H1 (cell line): ENCODE measurements around the gene PIK3R1. TPM values are rescaled to one million over a fixed set of nuclear protein-coding genes. Genes with fewer than 3 reads are reported as not detected.

Source experiments
- CTCF ChIA-PET: fragments of 300-600 bp; sonication (Branson Sonifier 250); formaldehyde crosslinking; loops from one replicate; lab custom pipeline; 2021; ENCODE audit not compliant: partially characterized antibody; lab: Charles Lee
- POLR2A ChIA-PET: fragments of 300-600 bp; sonication (Branson Sonifier 250); formaldehyde crosslinking; loops from one replicate; lab custom pipeline; 2021; ENCODE audit warnings: inconsistent platforms; ENCODE audit not compliant: partially characterized antibody; lab: Charles Lee
- DNase-seq, 2 experiments: peaks; one replicate each; pipeline versions ENCODE4 v3.0.0 to v3.0.0-alpha.2; 2010 to 2022; ENCODE audit warnings: low spot score in 2 of 2, low read depth in 1 of 2, mixed read lengths in 1 of 2
- FAIRE-seq: peaks from 2 replicates; lab custom pipeline; 2011; peaks lifted over from hg19 to GRCh38; lab: Jason Lieb, UNC
- H2AFZ ChIP-seq: 2 replicates; pipeline ENCODE4 v1.8.1; 2012; ENCODE audit warnings: low read length, inconsistent platforms
- H2AK5ac ChIP-seq: 2 replicates; pipeline ENCODE4 v1.6.1; 2013; ENCODE audit warnings: low read depth, low read length
- H2BK120ac ChIP-seq: replicated peaks from 2 replicates; pipeline ENCODE3; 2013; ENCODE audit warnings: low read depth, low read length, inconsistent platforms
- H2BK12ac ChIP-seq: 2 replicates; pipeline ENCODE4 v1.6.1; 2013; ENCODE audit warnings: low read depth, low read length
- H2BK15ac ChIP-seq: 2 replicates; pipeline ENCODE4 v1.6.1; 2013; ENCODE audit warnings: low read length
- H2BK20ac ChIP-seq: 2 replicates; pipeline ENCODE4 v1.6.1; 2013; ENCODE audit warnings: low read length
- H2BK5ac ChIP-seq: 2 replicates; pipeline ENCODE4 v1.6.1; 2013; ENCODE audit warnings: low read depth, low read length
- H3K14ac ChIP-seq: 2 replicates; pipeline ENCODE4 v1.6.1; 2013; ENCODE audit warnings: inconsistent platforms; ENCODE audit not compliant: insufficient read length
- H3K18ac ChIP-seq: 2 replicates; pipeline ENCODE4 v1.6.1; 2013; ENCODE audit warnings: low read length; ENCODE audit errors: extremely low read depth
- H3K23ac ChIP-seq: 2 replicates; pipeline ENCODE4 v1.6.1; 2013; ENCODE audit warnings: inconsistent platforms; ENCODE audit not compliant: insufficient read length
- H3K23me2 ChIP-seq: 2 replicates; pipeline ENCODE4 v1.6.1; 2013; ENCODE audit warnings: low read depth, low read length
- H3K27ac ChIP-seq: 2 replicates; pipeline ENCODE4 v1.6.1; 2011; ENCODE audit warnings: low read depth, low read length, inconsistent platforms
- H3K27me3 ChIP-seq, 4 experiments: replicated peaks in 1 of 4; 1 replicate in 1 of 4; 2 replicates in 3 of 4; pipeline versions ENCODE4 v1.6.1 to v1.8.1; 2011 to 2013; ENCODE audit warnings: low read length in 3 of 4, mild to moderate bottlenecking in 3 of 4, inconsistent platforms in 2 of 4, mixed read lengths in 2 of 4, moderate library complexity in 1 of 4; ENCODE audit not compliant: control insufficient read depth in 3 of 4, insufficient read depth in 3 of 4; ENCODE audit errors: extremely low read depth in 1 of 4
- H3K36me3 ChIP-seq, 4 experiments: 2 replicates each; pipeline versions ENCODE4 v1.6.1 to v1.8.1; 2011 to 2013; ENCODE audit warnings: mild to moderate bottlenecking in 4 of 4, low read length in 3 of 4, moderate library complexity in 2 of 4, control low read depth in 1 of 4, inconsistent platforms in 1 of 4; ENCODE audit not compliant: insufficient read depth in 4 of 4, control insufficient read depth in 2 of 4
- H3K4ac ChIP-seq: replicated peaks from 2 replicates; pipeline ENCODE3; 2013; ENCODE audit warnings: low read length, low read depth, mixed read lengths, inconsistent platforms; ENCODE audit not compliant: insufficient read length
- H3K4me1 ChIP-seq, 4 experiments: replicated peaks in 1 of 4; 1 replicate in 1 of 4; 2 replicates in 3 of 4; pipeline versions ENCODE4 v1.6.1 to v1.8.1; 2011 to 2013; ENCODE audit warnings: low read length in 3 of 4, inconsistent platforms in 2 of 4, mixed read lengths in 1 of 4; ENCODE audit not compliant: insufficient read depth in 4 of 4, control insufficient read depth in 3 of 4
- H3K4me2 ChIP-seq, 2 experiments: 2 replicates each; pipeline versions ENCODE4 v1.6.1 to v1.8.1; 2011 to 2013; ENCODE audit warnings: low read depth in 2 of 2, low read length in 2 of 2, control low read depth in 1 of 2, inconsistent platforms in 1 of 2, mild to moderate bottlenecking in 1 of 2; ENCODE audit not compliant: insufficient read depth in 1 of 2
- H3K4me3 ChIP-seq, 4 experiments: fragments of 200-600, 300-600 bp in 1 of 4; sonication (generic), shearing (Covaris generic), sonication (Bioruptor Twin) in 1 of 4; 2 replicates each; pipeline versions ENCODE4 v1.5.1 to v1.8.1; 2011 to 2016; ENCODE audit warnings: low read length in 4 of 4, low read depth in 3 of 4, control low read depth in 2 of 4, inconsistent platforms in 2 of 4, mild to moderate bottlenecking in 2 of 4, mixed read lengths in 1 of 4, moderate library complexity in 1 of 4; ENCODE audit not compliant: insufficient read depth in 2 of 4; ENCODE audit errors: extremely low read depth in 1 of 4
- H3K56ac ChIP-seq: replicated peaks from 2 replicates; pipeline ENCODE3; 2013; ENCODE audit warnings: low read depth, mild to moderate bottlenecking, mixed read lengths, low read length, inconsistent platforms; ENCODE audit not compliant: insufficient read length
- H3K79me1 ChIP-seq: 2 replicates; pipeline ENCODE4 v1.6.1; 2013; ENCODE audit warnings: low read depth, low read length, control low read depth
- H3K79me2 ChIP-seq, 2 experiments: 2 replicates each; pipeline versions ENCODE4 v1.6.1 to v1.8.1; 2012 to 2013; ENCODE audit warnings: low read length in 2 of 2, mild to moderate bottlenecking in 2 of 2, inconsistent platforms in 1 of 2; ENCODE audit not compliant: insufficient read depth in 2 of 2, control insufficient read depth in 1 of 2
- H3K9ac ChIP-seq, 4 experiments: replicated peaks in 1 of 4; 1 replicate in 1 of 4; 2 replicates in 3 of 4; pipeline versions ENCODE4 v1.6.1 to v1.8.1; 2011 to 2013; ENCODE audit warnings: low read depth in 3 of 4, low read length in 3 of 4, control low read depth in 2 of 4, mild to moderate bottlenecking in 2 of 4, moderate library complexity in 2 of 4, inconsistent platforms in 1 of 4; ENCODE audit errors: extremely low read depth in 1 of 4
- H3K9me3 ChIP-seq, 2 experiments: 2 replicates each; pipeline versions ENCODE4 v1.6.1 to v1.8.1; 2012 to 2013; ENCODE audit warnings: mild to moderate bottlenecking in 2 of 2, moderate library complexity in 2 of 2, control low read depth in 1 of 2, inconsistent platforms in 1 of 2, low read depth in 1 of 2, low read length in 1 of 2, mixed read lengths in 1 of 2; ENCODE audit not compliant: insufficient read depth in 2 of 2
- H4K20me1 ChIP-seq, 2 experiments: replicated peaks in 1 of 2; 2 replicates each; pipeline versions ENCODE3 to v1.8.1; 2011 to 2013; ENCODE audit warnings: inconsistent platforms in 2 of 2, low read length in 2 of 2, mild to moderate bottlenecking in 1 of 2; ENCODE audit not compliant: insufficient read depth in 2 of 2, control insufficient read depth in 1 of 2
- H4K5ac ChIP-seq: 2 replicates; pipeline ENCODE4 v1.6.1; 2013; ENCODE audit warnings: low read length, low read depth, mixed read lengths, inconsistent platforms; ENCODE audit not compliant: insufficient read length
- H4K8ac ChIP-seq: 2 replicates; pipeline ENCODE4 v1.8.0; 2013; ENCODE audit warnings: mild to moderate bottlenecking, moderate library complexity, low read length, inconsistent platforms; ENCODE audit not compliant: insufficient read depth; ENCODE audit errors: extremely low read depth
- H4K91ac ChIP-seq: replicated peaks from 2 replicates; pipeline ENCODE3; 2013; ENCODE audit warnings: low read length, mixed read lengths, inconsistent platforms; ENCODE audit not compliant: insufficient read length
- BCL11A ChIP-seq, 2 experiments: IDR thresholded peaks; one replicate each; pipeline ENCODE4 v1.6.1; 2011; ENCODE audit warnings: low read depth in 2 of 2, low read length in 2 of 2, mild to moderate bottlenecking in 2 of 2
- CBX5 ChIP-seq: fragments of 300-800, 300-1000 bp; sonication (generic); IDR thresholded peaks from 2 replicates; pipeline ENCODE4 v1.7.1; 2016; ENCODE audit warnings: antibody characterized with exemption, low read length, low read depth
- CHD1 ChIP-seq: IDR thresholded peaks from 2 replicates; pipeline ENCODE4 v1.6.1; 2012; ENCODE audit warnings: low read depth, low read length, improper control_type of control experiment
- GABPA ChIP-seq: IDR thresholded peaks from 2 replicates; pipeline ENCODE4 v1.6.1; 2011; ENCODE audit warnings: mild to moderate bottlenecking, low read length, moderate library complexity, borderline replicate concordance; ENCODE audit not compliant: insufficient read depth
- JUND ChIP-seq: IDR thresholded peaks from 2 replicates; pipeline ENCODE4 v1.6.1; 2011; ENCODE audit warnings: mild to moderate bottlenecking, improper control_type of control experiment, low read length
- KDM4A ChIP-seq: IDR thresholded peaks from one replicate; pipeline ENCODE4 v1.7.1; 2012; ENCODE audit warnings: low read depth, mild to moderate bottlenecking, moderate library complexity, low read length, inconsistent platforms; ENCODE audit not compliant: severe bottlenecking
- KDM5A ChIP-seq: fragments of 200-600 bp; IDR thresholded peaks from 2 replicates; pipeline ENCODE4 v1.7.1; 2012; ENCODE audit warnings: mild to moderate bottlenecking, low read length, inconsistent platforms, mixed read lengths
- POLR2A ChIP-seq, 2 experiments: IDR thresholded peaks; 1 replicate in 1 of 2; 2 replicates in 1 of 2; pipeline ENCODE4 v1.6.1; 2011; ENCODE audit warnings: low read depth in 2 of 2, low read length in 2 of 2, mild to moderate bottlenecking in 2 of 2; ENCODE audit errors: control extremely low read depth in 1 of 2
- RFX5 ChIP-seq: IDR thresholded peaks from 2 replicates; pipeline ENCODE4 v1.6.1; 2011; ENCODE audit warnings: low read depth, low read length, improper control_type of control experiment, borderline replicate concordance
- SAP30 ChIP-seq: fragments of 300-600 bp; sonication (generic); IDR thresholded peaks from 2 replicates; pipeline ENCODE4 v1.7.1; 2012; ENCODE audit warnings: low read length, moderate library complexity, mild to moderate bottlenecking, inconsistent platforms; ENCODE audit not compliant: insufficient read depth, insufficient replicate concordance
- SIRT6 ChIP-seq: IDR thresholded peaks from one replicate; pipeline ENCODE4 v1.7.1; 2012; ENCODE audit warnings: low read length, inconsistent platforms
- SRF ChIP-seq: IDR thresholded peaks from 2 replicates; pipeline ENCODE4 v1.6.1; 2011; ENCODE audit warnings: mild to moderate bottlenecking, low read depth, low read length, moderate library complexity
- TAF1 ChIP-seq: IDR thresholded peaks from 2 replicates; pipeline ENCODE4 v1.6.1; 2011; ENCODE audit warnings: mild to moderate bottlenecking, low read depth, low read length
- WGBS, 2 experiments: shearing (Covaris generic) in 1 of 2; methylation state at CpG; one replicate each; pipeline versions ENCODE4 v1.1.6 to v1.1.7; 2013 to 2015; ENCODE audit warnings: low lambda C conversion rate in 2 of 2, mixed read lengths in 2 of 2, inconsistent platforms in 1 of 2, low coverage in 1 of 2, missing lambda C conversion rate in 1 of 2; ENCODE audit not compliant: insufficient replicate concordance in 2 of 2, insufficient coverage in 1 of 2, insufficient read length in 1 of 2; ENCODE audit errors: extremely low coverage in 1 of 2, missing lambda C conversion rate in 1 of 2; 5-methylcytosine and 5-hydroxymethylcytosine counted together
- polyA plus RNA-seq, 7 experiments: library from polyadenylated mRNA; depleted of rRNA in 3 of 7; stranded (reverse) in 5 of 7; unstranded in 2 of 7; fragments of >200 nt in 5 of 7; fragments of 200-250 nt in 2 of 7; gene quantifications; 1 replicate in 5 of 7; 2 replicates in 1 of 7; 4 replicates in 1 of 7; pipeline versions ENCODE4 v1.2.1 to v1.2.3, GENCODE V29; 2011 to 2013; ENCODE audit warnings: missing spikeins in 2 of 7, mixed read lengths in 2 of 7
- total RNA-seq: library from RNA; stranded (reverse); fragmentation: NEBNext Ultra II Directional; extraction: Animal tissue kit (Norgen Biotek cat#: 25700); gene quantifications from 2 replicates; pipeline ENCODE4 v1.2.1, GENCODE V29; 2021

Gene PIK3R1
- total and polyA plus RNA-seq, 2 of the 8 experiments (the other 6 are each of a cell fraction or from before 2014, with no cell fraction given) = 2.3 to 13.7 TPM

- Histone ChIP-seq H3K4me2 (no peak overlapping the region), H3K36me3 (no peaks in the 10 kb centered on the region), H3K23ac (no peak overlapping the region), H2AK5ac (no peak overlapping the region), H4K8ac (no peak overlapping the region), H2BK20ac (no peak overlapping the region), H2BK15ac (no peak overlapping the region), H2BK12ac (no peak overlapping the region), H3K18ac (no peak overlapping the region), H3K9ac (no peak overlapping the region), H3K9me3 (0 out of 4 replicates have a peak, but pooled peaks cover 0 to 4% of the 10 kb centered on the region in 2 experiments), H3K27ac (no peak overlapping the region), H3K14ac (no peak overlapping the region), H2AFZ (no peak overlapping the region), H3K4me1 (0 out of 7 replicates have a peak, but pooled peaks cover 0 to 2% (median under 1%) of the 10 kb centered on the region in 4 experiments), H3K4me3 (no peak overlapping the region), H3K4ac (no peak overlapping the region), H3K27me3 (no peaks in the 10 kb centered on the region), H2BK5ac (no peak overlapping the region), H4K5ac (no peak overlapping the region), H3K79me2 (no peaks in the 10 kb centered on the region), H3K23me2 (no peaks in the 10 kb centered on the region), H3K79me1 (no peaks in the 10 kb centered on the region), H4K91ac (no peak overlapping the region), H4K20me1 (no peaks in the 10 kb centered on the region), H3K56ac (no peak overlapping the region), H2BK120ac (no peak overlapping the region)
- no peak for TF ChIP-seq KDM5A
- TF ChIP-seq TAF1 = no peak
- TF ChIP-seq POLR2A (IDR thresholded peaks at IDR 0.05; ENCODE audit: control extremely low read depth in 1 of 2, low read depth in 2 of 2, low read length in 2 of 2) = no peak
- no peak for TF ChIP-seq BCL11A (IDR thresholded peaks at IDR 0.05; ENCODE audit: low read depth in 2 of 2, low read length in 2 of 2)
- no peak for TF ChIP-seq SIRT6
- TF ChIP-seq KDM4A = no peak
- TF ChIP-seq CBX5 = no peak
- no peak for TF ChIP-seq SRF
- no peak for TF ChIP-seq GABPA
- no peak for TF ChIP-seq CHD1
- no peak for TF ChIP-seq RFX5
- no peak for TF ChIP-seq SAP30
- no peak for TF ChIP-seq JUND
- DNase-seq (no peak), FAIRE-seq (no peak)
- 91% methylated on average over 1 of the region's 1 CpG; no CpG with 5 or more reads in 1 of the 2 experiments for WGBS, 2 experiments
- ChIA-PET POLR2A (no interaction called here), CTCF (no interaction called here)
Observed at GRCh38 chr5:68345582-68345981, 130.0 kb downstream of the PIK3R1 start.
